GM12878 (cell line): ENCODE measurements around the gene DNAJC13. TPM values are rescaled to one million over a fixed set of nuclear protein-coding genes. Genes with fewer than 3 reads are reported as not detected.

ENCODE experiments used
- ATAC-seq: fragments of 200-7000 bp; cut with Tn5 transposase; 3 replicates; pipeline ENCODE4 v1.9.1; 2020; ENCODE audit warnings: mild to moderate bottlenecking, moderate library complexity
- BruUV-seq: library from RNA; stranded (reverse); fragments of 400-500 nt; replicated peaks from 2 replicates; lab custom pipeline; 2021; lab: Mats Ljungman, UMichigan
- CTCF ChIA-PET: fragments of 300-600 bp; sonication (Branson Sonifier 250); formaldehyde crosslinking; extraction: SDS; loops from one replicate; lab custom pipeline; 2021; ENCODE audit warnings: inconsistent platforms; lab: Yijun Ruan, JAX
- POLR2A ChIA-PET: fragments of 350-600 bp; formaldehyde crosslinking; extraction: SDS; loops from one replicate; lab custom pipeline; 2021; ENCODE audit warnings: inconsistent platforms; lab: Charles Lee
- RAD21 ChIA-PET: fragments of 300-600 bp; sonication (Branson Sonifier 250); formaldehyde crosslinking; loops from one replicate; lab custom pipeline; 2023; ENCODE audit warnings: antibody characterized with exemption; ENCODE audit not compliant: unreplicated experiment; lab: Charles Lee
- SMC1A ChIA-PET: fragments of 300-600 bp; sonication (Branson Sonifier 250); formaldehyde crosslinking; loops from one replicate; lab custom pipeline; 2023; ENCODE audit not compliant: unreplicated experiment, uncharacterized antibody; lab: Charles Lee
- DNase-seq: peaks from one replicate; pipeline ENCODE4 v3.0.0-alpha.2; 2011; ENCODE audit warnings: low read depth, low spot score
- FAIRE-seq: peaks from 3 replicates; lab custom pipeline; 2011; peaks lifted over from hg19 to GRCh38; lab: Jason Lieb, UNC
- H2AFZ ChIP-seq: 2 replicates; pipeline ENCODE4 v1.6.0; 2011; ENCODE audit warnings: low read depth, low read length, control low read depth; ENCODE audit not compliant: control insufficient read depth
- H3K27ac ChIP-seq: 2 replicates; pipeline ENCODE4 v1.5.1; 2011; ENCODE audit warnings: control low read depth; ENCODE audit not compliant: control insufficient read depth, insufficient read depth
- H3K27me3 ChIP-seq, 2 experiments: replicated peaks in 1 of 2; 2 replicates each; pipeline versions ENCODE4 v1.6.0 to v1.6.1; 2011; ENCODE audit warnings: low read length in 1 of 2; ENCODE audit not compliant: control insufficient read depth in 2 of 2, insufficient read depth in 2 of 2
- H3K36me3 ChIP-seq, 2 experiments: 2 replicates each; pipeline ENCODE4 v1.5.1; 2011; ENCODE audit warnings: low read length in 1 of 2; ENCODE audit not compliant: control insufficient read depth in 2 of 2, insufficient read depth in 2 of 2
- H3K4me1 ChIP-seq: 2 replicates; pipeline ENCODE4 v1.6.1; 2011; ENCODE audit warnings: mild to moderate bottlenecking, low read length, moderate library complexity, mixed read lengths; ENCODE audit not compliant: control insufficient read depth, insufficient read depth
- H3K4me2 ChIP-seq: 2 replicates; pipeline ENCODE4 v1.6.0; 2011; ENCODE audit warnings: control low read depth; ENCODE audit not compliant: control insufficient read depth, insufficient read depth
- H3K4me3 ChIP-seq: fragments of 200-600 bp; sonication (generic); 2 replicates; pipeline ENCODE4 v1.5.1; 2016
- H3K79me2 ChIP-seq: 2 replicates; pipeline ENCODE4 v1.6.0; 2011; ENCODE audit warnings: low read length; ENCODE audit not compliant: control insufficient read depth, insufficient read depth
- H3K9ac ChIP-seq: 2 replicates; pipeline ENCODE4 v1.8.0; 2011; ENCODE audit warnings: low read length, control low read depth, mixed read lengths; ENCODE audit not compliant: control insufficient read depth, insufficient read depth
- H3K9me3 ChIP-seq: replicated peaks from 3 replicates; pipeline ENCODE4 v1.5.1; 2011; ENCODE audit warnings: mild to moderate bottlenecking, low read length; ENCODE audit not compliant: control insufficient read depth, insufficient read depth
- H4K20me1 ChIP-seq: 2 replicates; pipeline ENCODE4 v1.6.0; 2011; ENCODE audit not compliant: control insufficient read depth, insufficient read depth
- BHLHE40 ChIP-seq, 2 experiments: fragments of 450-650 bp in 1 of 2; IDR thresholded peaks; 2 replicates each; pipeline ENCODE4 v1.6.1; 2011 to 2017; ENCODE audit warnings: low read depth in 2 of 2, borderline replicate concordance in 1 of 2, improper control_type of control experiment in 1 of 2, low read length in 1 of 2, mild to moderate bottlenecking in 1 of 2
- NR2C1 ChIP-seq: fragments of 450-650 bp; IDR thresholded peaks from 2 replicates; pipeline ENCODE4 v1.6.1; 2017; ENCODE audit warnings: antibody characterized with exemption, mild to moderate bottlenecking, moderate library complexity
- POU2F2 ChIP-seq: IDR thresholded peaks from 3 replicates; pipeline ENCODE4 v1.6.1; 2011; ENCODE audit warnings: low read depth, mild to moderate bottlenecking, low read length, borderline replicate concordance
- ZBTB40 ChIP-seq: fragments of 450-650 bp; IDR thresholded peaks from 2 replicates; pipeline ENCODE4 v1.6.1; 2016; ENCODE audit warnings: mild to moderate bottlenecking, moderate library complexity, borderline replicate concordance
- WGBS: methylation state at CpG from one replicate; pipeline ENCODE4 v1.1.6; 2016; ENCODE audit warnings: low lambda C conversion rate; ENCODE audit not compliant: insufficient replicate concordance, insufficient coverage; ENCODE audit errors: missing lambda C conversion rate; 5-methylcytosine and 5-hydroxymethylcytosine counted together
- in situ Hi-C: fragments of 300-500 bp; cut with MboI; formaldehyde crosslinking; loops from 9 replicates; pipeline ENCODE4 v1.14.3; 2018; ENCODE audit warnings: mixed read lengths
- intact Hi-C: fragments of 100-400 bp; cut with micrococcal nuclease; formaldehyde crosslinking; loops from one replicate; pipeline ENCODE4 v1.14.2; 2022; ENCODE audit not compliant: unreplicated experiment
- polyA plus RNA-seq, 11 experiments: library from polyadenylated mRNA; depleted of rRNA in 4 of 11; unstranded in 6 of 11; stranded (reverse) in 5 of 11; fragments of >200 nt; fragmentation: Nextera tagmentation in 4 of 11; fragmentation: Illumina TruSeq in 1 of 11; extraction: Ambion mirVana in 4 of 11; extraction: Trizol in 1 of 11; gene quantifications; 1 replicate in 1 of 11; 2 replicates in 10 of 11; pipeline versions ENCODE4 v1.2.1 to v1.2.3, GENCODE V29; 2011 to 2016; ENCODE audit warnings: inconsistent platforms in 2 of 11, missing spikeins in 2 of 11, low read depth in 1 of 11
- total RNA-seq, 4 experiments: library from RNA; depleted of rRNA in 3 of 4; stranded (reverse); fragments of >200 nt in 3 of 4; fragmentation: Illumina TruSeq in 1 of 4; extraction: Trizol in 1 of 4; gene quantifications; 2 replicates each; pipeline versions ENCODE4 v1.2.1 to v1.2.3, GENCODE V29; 2013 to 2021

Gene DNAJC13
- total and polyA plus RNA-seq, 10 of the 15 experiments (the other 5 are each of a cell fraction or from before 2014, with no cell fraction given): 8.3 to 33.9 (median 17.0) TPM

GRCh38 chr3:132545471-132545870 lies 128.2 kb downstream of the DNAJC13 start:
- POLR2A ChIA-PET: interaction anchor here (0.6 kb wide), 1 partner anchor 23 kb away, joined by 4 read pairs; no protein-coding TSS in a partner anchor
- no peak overlapping the region for H3K27ac ChIP-seq
- ATAC-seq (no peak), FAIRE-seq (no peak), DNase-seq (no peak)
- no peak overlapping the region for H3K4me2 ChIP-seq
- H3K9me3 ChIP-seq: no peaks in the 10 kb centered on the region
- H3K79me2 ChIP-seq: no peaks in the 10 kb centered on the region
- in situ Hi-C loops (loop anchor here (10.0 to 25.0 kb wide), 2 partner anchors 99 to 842 kb away; no protein-coding TSS in a partner anchor), intact Hi-C loops (no loop called here)
- SMC1A ChIA-PET: interaction anchor here (0.7 to 1.6 kb wide), 3 partner anchors 21 to 97 kb away, joined by 3 to 5 read pairs (median 4); no protein-coding TSS in a partner anchor
- H3K27me3 ChIP-seq: no peaks in the 10 kb centered on the region
- H3K4me1 ChIP-seq: peaks cover 16% of the 10 kb centered on the region
- H3K4me3 ChIP-seq: no peak overlapping the region
- H4K20me1 ChIP-seq: no peaks in the 10 kb centered on the region
- H2AFZ ChIP-seq: no peak overlapping the region
- 93% methylated on average over 3 of the region's 3 CpGs for WGBS
- no TSS peak for BruUV-seq
- TF ChIP-seq ZBTB40 (no peak), BHLHE40 (IDR thresholded peaks at IDR 0.05; ENCODE audit: borderline replicate concordance in 1 of 2, low read depth in 2 of 2, low read length in 1 of 2) (no peak), NR2C1 (no peak), POU2F2 (no peak)
- H3K9ac ChIP-seq: no peak overlapping the region
- CTCF ChIA-PET: interaction anchor here (0.8 to 4.6 kb wide), 2 partner anchors 10 to 80 kb away, joined by 3 to 37 read pairs; no protein-coding TSS in a partner anchor
- H3K36me3 ChIP-seq: peaks cover 0 to 6% of the 10 kb centered on the region in 2 experiments; a peak in 2 of 4 replicates
- RAD21 ChIA-PET: interaction anchor here (0.6 to 1.0 kb wide), 2 partner anchors 97 to 544 kb away, joined by 3 to 6 read pairs; no protein-coding TSS in a partner anchor
